GM12878 (cell line): Measurements from ENCODE around the gene LOXL3. TPM values are rescaled to one million over a fixed set of nuclear protein-coding genes. Genes with fewer than 3 reads are reported as not detected.

ENCODE experiments used
- EED ChIP-seq: sonication (generic); IDR thresholded peaks from 2 replicates; pipeline ENCODE4 v1.6.1; 2016; ENCODE audit warnings: antibody characterized with exemption, low read depth
- ETV6 ChIP-seq, 2 experiments: fragments of 450-650 bp in 1 of 2; IDR thresholded peaks in 1 of 2; conservative IDR thresholded peaks in 1 of 2; 2 replicates each; pipeline ENCODE4 v1.6.1; 2014; ENCODE audit warnings: antibody characterized with exemption in 1 of 2, borderline replicate concordance in 1 of 2, low read depth in 1 of 2, mild to moderate bottlenecking in 1 of 2, moderate library complexity in 1 of 2
- HDAC2 ChIP-seq: fragments of 200-600 bp; sonication (generic); IDR thresholded peaks from 2 replicates; pipeline ENCODE4 v1.6.1; 2017
- MLLT1 ChIP-seq: fragments of 450-650 bp; IDR thresholded peaks from 2 replicates; pipeline ENCODE4 v1.6.1; 2016; ENCODE audit warnings: mild to moderate bottlenecking
- NR2C2 ChIP-seq: IDR thresholded peaks from 2 replicates; pipeline ENCODE4 v1.6.1; 2011; ENCODE audit warnings: borderline replicate concordance, low read depth; ENCODE audit not compliant: control insufficient read depth, insufficient read length
- RUNX3 ChIP-seq: IDR thresholded peaks from 2 replicates; pipeline ENCODE4 v1.6.1; 2012; ENCODE audit warnings: low read length, inconsistent platforms
- WRNIP1 ChIP-seq: IDR thresholded peaks from 2 replicates; pipeline ENCODE4 v1.6.1; 2011; ENCODE audit warnings: low read depth, low read length, improper control_type of control experiment, borderline replicate concordance
- ZNF687 ChIP-seq: fragments of 450-650 bp; IDR thresholded peaks from 2 replicates; pipeline ENCODE4 v1.6.1; 2017; ENCODE audit warnings: mild to moderate bottlenecking, moderate library complexity
- polyA plus RNA-seq, 11 experiments: library from polyadenylated mRNA; depleted of rRNA in 4 of 11; unstranded in 6 of 11; stranded (reverse) in 5 of 11; fragments of >200 nt; fragmentation: Nextera tagmentation in 4 of 11; fragmentation: Illumina TruSeq in 1 of 11; extraction: Ambion mirVana in 4 of 11; extraction: Trizol in 1 of 11; gene quantifications; 1 replicate in 1 of 11; 2 replicates in 10 of 11; pipeline versions ENCODE4 v1.2.1 to v1.2.3, GENCODE V29; 2011 to 2016; ENCODE audit warnings: inconsistent platforms in 2 of 11, missing spikeins in 2 of 11, low read depth in 1 of 11
- total RNA-seq, 4 experiments: library from RNA; depleted of rRNA in 3 of 4; stranded (reverse); fragments of >200 nt in 3 of 4; fragmentation: Illumina TruSeq in 1 of 4; extraction: Trizol in 1 of 4; gene quantifications; 2 replicates each; pipeline versions ENCODE4 v1.2.1 to v1.2.3, GENCODE V29; 2013 to 2021

The LOXL3 gene
- total and polyA plus RNA-seq, 10 of the 15 experiments (the other 5 are each of a cell fraction or from before 2014, with no cell fraction given) = 6.2 to 40.9 (median 23.3) TPM

- TF ChIP-seq WRNIP1 (no peak), NR2C2 (no peak), ZNF687 (no peak), EED (no peak), RUNX3 (no peak), MLLT1 (no peak), HDAC2 (no peak), ETV6 (conservative IDR thresholded peaks at IDR 0.05 in 1 of 2, IDR thresholded peaks at IDR 0.05 in 1 of 2; ENCODE audit: borderline replicate concordance in 1 of 2, low read depth in 1 of 2) (no peak)
These were observed 54.3 kb downstream of the LOXL3 start, which contains the start of gene LBX2 (continued) for GRCh38 chr2:74499267-74499939.
